DND-41 (cell line): ENCODE results near the gene PDZD8.

ENCODE experiments used
- EZH2 ChIP-seq: IDR thresholded peaks from 3 replicates; pipeline ENCODE4 v1.6.1; 2012; ENCODE audit warnings: borderline replicate concordance, low read depth, mild to moderate bottlenecking, moderate library complexity, low read length, inconsistent platforms; ENCODE audit not compliant: severe bottlenecking
- TF ChIP-seq, protein P1 (sequence below): IDR thresholded peaks from 2 replicates; pipeline ENCODE4 v1.5.1; 2012; ENCODE audit warnings: borderline replicate concordance, low read length, moderate library complexity, mild to moderate bottlenecking; ENCODE audit not compliant: poor library complexity, severe bottlenecking; ENCODE audit errors: extremely low read depth

DNA sequence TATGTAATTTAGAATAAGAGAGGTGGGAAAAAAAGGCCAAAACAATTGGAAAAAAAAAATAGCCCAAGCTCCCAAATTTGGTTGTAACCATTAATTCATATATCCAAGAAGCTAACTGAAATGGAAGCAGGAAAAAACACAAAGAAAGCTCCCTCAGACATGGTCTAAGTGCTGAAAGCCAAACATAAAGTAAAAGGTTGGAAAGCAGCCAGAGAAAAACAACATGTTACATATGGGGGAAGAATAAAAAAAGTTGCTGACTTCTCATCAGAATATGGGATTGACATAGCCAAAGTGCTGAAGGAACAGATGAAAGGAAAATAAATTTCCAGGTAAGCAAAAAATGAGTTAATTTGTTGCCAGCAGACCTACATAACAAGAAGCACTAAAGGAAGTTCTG lies 40.3 kb downstream of the PDZD8 start:
- TF ChIP-seq, protein P1, sequence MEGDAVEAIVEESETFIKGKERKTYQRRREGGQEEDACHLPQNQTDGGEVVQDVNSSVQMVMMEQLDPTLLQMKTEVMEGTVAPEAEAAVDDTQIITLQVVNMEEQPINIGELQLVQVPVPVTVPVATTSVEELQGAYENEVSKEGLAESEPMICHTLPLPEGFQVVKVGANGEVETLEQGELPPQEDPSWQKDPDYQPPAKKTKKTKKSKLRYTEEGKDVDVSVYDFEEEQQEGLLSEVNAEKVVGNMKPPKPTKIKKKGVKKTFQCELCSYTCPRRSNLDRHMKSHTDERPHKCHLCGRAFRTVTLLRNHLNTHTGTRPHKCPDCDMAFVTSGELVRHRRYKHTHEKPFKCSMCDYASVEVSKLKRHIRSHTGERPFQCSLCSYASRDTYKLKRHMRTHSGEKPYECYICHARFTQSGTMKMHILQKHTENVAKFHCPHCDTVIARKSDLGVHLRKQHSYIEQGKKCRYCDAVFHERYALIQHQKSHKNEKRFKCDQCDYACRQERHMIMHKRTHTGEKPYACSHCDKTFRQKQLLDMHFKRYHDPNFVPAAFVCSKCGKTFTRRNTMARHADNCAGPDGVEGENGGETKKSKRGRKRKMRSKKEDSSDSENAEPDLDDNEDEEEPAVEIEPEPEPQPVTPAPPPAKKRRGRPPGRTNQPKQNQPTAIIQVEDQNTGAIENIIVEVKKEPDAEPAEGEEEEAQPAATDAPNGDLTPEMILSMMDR = no peak
- no peak for TF ChIP-seq EZH2
